ENCODE results near the gene SCLY.

GRCh38 chr2:238080518-238080917 lies 19.7 kb downstream of the SCLY start:
- TF ChIP-seq POLR2A (IDR thresholded peaks at IDR 0.05; ENCODE audit: low read depth, low read length): no peak
- no peak for TF ChIP-seq POLR2AphosphoS5 (IDR thresholded peaks at IDR 0.05; ENCODE audit: low read depth, low read length)
- TF ChIP-seq POU2F2 (IDR thresholded peaks at IDR 0.05; ENCODE audit: low read depth, low read length): no peak
- no peak for TF ChIP-seq TAF1 (IDR thresholded peaks at IDR 0.05; ENCODE audit: low read depth, low read length)
- no peak for TF ChIP-seq SPI1 (IDR thresholded peaks at IDR 0.05; ENCODE audit: low read depth, low read length)
